Measurements from ENCODE around the gene DMRTA1.
"Not testable (repeated sequence)": the region's sequence is repeated elsewhere in the genome, so short reads cannot be mapped to it uniquely, and the experiment has no call there.

DNA sequence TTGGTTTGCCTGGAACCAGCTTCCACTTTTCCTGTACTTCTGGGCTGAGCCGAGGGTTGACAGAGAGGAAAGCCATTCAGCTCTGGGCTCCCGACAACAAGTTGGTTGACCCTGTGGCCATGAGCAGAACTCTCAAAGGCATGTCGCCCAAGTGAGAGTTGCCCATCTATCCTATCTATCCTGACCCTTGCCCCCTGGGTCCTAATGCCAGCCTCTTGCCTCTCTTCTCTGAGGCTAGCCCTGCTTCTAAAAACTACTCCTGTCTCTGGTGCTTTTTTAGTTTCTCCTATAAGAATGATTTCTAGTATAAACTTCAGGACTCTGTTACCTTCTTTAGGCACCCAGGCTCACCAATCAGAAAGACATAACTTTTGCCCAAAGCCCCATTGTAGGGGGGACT, 11.4 kb upstream of the DMRTA1 start:
- not testable (repeated sequence) for TF ChIP-seq TBL1XR1 (IDR thresholded peaks at IDR 0.05; ENCODE audit: low read depth, low read length); CTCF (IDR thresholded peaks at IDR 0.05 in 2 of 3, conservative IDR thresholded peaks at IDR 0.05 in 1 of 3; ENCODE audit: control insufficient read depth in 2 of 3, extremely low read depth in 1 of 3, insufficient read depth in 1 of 3, low read depth in 3 of 3, low read length in 3 of 3)

Measured in GM12878 (cell line).